ENCODE data around the gene TMEM185A.

TMEM185A gene

DNA sequence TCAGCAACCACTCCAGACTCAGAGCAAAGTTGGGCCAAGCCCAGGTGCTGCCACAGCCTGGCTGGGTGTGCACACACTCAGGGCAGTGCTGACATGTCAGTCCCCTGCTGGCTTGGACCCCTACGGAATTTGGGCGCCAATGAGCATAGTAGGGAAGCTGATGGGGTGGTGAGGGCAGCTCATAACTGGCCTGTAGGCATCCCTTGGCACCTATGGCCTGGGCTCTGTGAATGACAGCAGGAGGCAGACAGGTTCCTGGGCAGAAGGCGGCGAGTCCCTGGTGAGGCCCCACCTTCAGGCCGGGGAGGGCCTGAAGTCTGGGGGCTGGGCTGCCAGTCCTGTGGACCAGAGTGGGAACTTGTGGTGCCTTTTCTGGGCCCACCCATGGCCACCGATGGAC, 15.9 kb upstream of the TMEM185A start:
- no peaks in the 10 kb centered on the region for H3K36me3 ChIP-seq (replicated peaks; ENCODE audit: insufficient read depth, low read length)
- H3K79me2 ChIP-seq (ENCODE audit: low read length), result no peaks in the 10 kb centered on the region
- DNase-seq, result no peak
- TF ChIP-seq, protein P1, sequence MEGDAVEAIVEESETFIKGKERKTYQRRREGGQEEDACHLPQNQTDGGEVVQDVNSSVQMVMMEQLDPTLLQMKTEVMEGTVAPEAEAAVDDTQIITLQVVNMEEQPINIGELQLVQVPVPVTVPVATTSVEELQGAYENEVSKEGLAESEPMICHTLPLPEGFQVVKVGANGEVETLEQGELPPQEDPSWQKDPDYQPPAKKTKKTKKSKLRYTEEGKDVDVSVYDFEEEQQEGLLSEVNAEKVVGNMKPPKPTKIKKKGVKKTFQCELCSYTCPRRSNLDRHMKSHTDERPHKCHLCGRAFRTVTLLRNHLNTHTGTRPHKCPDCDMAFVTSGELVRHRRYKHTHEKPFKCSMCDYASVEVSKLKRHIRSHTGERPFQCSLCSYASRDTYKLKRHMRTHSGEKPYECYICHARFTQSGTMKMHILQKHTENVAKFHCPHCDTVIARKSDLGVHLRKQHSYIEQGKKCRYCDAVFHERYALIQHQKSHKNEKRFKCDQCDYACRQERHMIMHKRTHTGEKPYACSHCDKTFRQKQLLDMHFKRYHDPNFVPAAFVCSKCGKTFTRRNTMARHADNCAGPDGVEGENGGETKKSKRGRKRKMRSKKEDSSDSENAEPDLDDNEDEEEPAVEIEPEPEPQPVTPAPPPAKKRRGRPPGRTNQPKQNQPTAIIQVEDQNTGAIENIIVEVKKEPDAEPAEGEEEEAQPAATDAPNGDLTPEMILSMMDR (IDR thresholded peaks at IDR 0.05; ENCODE audit: low read length), result no peak
- no peak for TF ChIP-seq EZH2phosphoT487 (IDR thresholded peaks at IDR 0.05; ENCODE audit: low read length)
- TF ChIP-seq EZH2 (optimal IDR thresholded peaks at IDR 0.05; ENCODE audit: low read depth, low read length), result no peak
- no peaks in the 10 kb centered on the region for H3F3A ChIP-seq (ENCODE audit: insufficient read depth, low read length)
- H3K9ac ChIP-seq (ENCODE audit: low read length), result no peak overlapping the region
- no peaks in the 10 kb centered on the region for H3K9me3 ChIP-seq (replicated peaks; ENCODE audit: insufficient read depth, low read length)
- H3K4me3 ChIP-seq (ENCODE audit: low read length), result no peak overlapping the region
- H3K27ac ChIP-seq (ENCODE audit: low read length), result no peak overlapping the region
- H2AFZ ChIP-seq (ENCODE audit: low read length), result no peak overlapping the region
- H3K4me2 ChIP-seq (ENCODE audit: low read depth, low read length), result no peak overlapping the region
- no peaks in the 10 kb centered on the region for H3K27me3 ChIP-seq (replicated peaks; ENCODE audit: insufficient read depth, low read length)
- no peaks in the 10 kb centered on the region for H4K20me1 ChIP-seq (ENCODE audit: insufficient read depth, low read length)
- no peaks in the 10 kb centered on the region for H3K9me2 ChIP-seq (replicated peaks; ENCODE audit: insufficient read depth, low read length)
- H3K4me1 ChIP-seq (ENCODE audit: low read length), result no peaks in the 10 kb centered on the region

DNA sequence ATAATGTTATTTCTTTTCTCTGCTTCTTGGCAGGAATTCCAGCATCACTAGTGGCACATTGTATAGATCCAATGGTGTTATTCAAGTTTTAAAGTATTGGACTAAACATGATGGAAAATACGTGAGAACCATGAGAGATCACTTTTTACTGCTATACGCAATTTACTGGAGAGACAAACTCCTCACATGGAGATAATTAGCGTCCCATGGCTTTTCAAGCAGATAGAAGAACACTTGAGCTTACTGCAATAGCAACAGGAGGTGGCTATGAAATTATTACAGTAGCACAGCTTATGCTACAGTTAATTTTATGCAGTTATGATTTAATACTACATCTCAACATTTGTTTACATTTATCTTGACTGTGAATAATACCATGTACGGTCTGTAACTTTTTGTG, 11.9 kb upstream of the TMEM185A start:
- H3K9ac ChIP-seq (ENCODE audit: low read length), result no peak overlapping the region
- H3K4me2 ChIP-seq (ENCODE audit: low read depth, low read length), result no peak overlapping the region
- no peaks in the 10 kb centered on the region for H4K20me1 ChIP-seq (ENCODE audit: insufficient read depth, low read length)
- no peak overlapping the region for H2AFZ ChIP-seq (ENCODE audit: low read length)
- H3K79me2 ChIP-seq (ENCODE audit: low read length), result no peaks in the 10 kb centered on the region
- TF ChIP-seq EZH2phosphoT487 (IDR thresholded peaks at IDR 0.05; ENCODE audit: low read length) (no peak), EZH2 (optimal IDR thresholded peaks at IDR 0.05; ENCODE audit: low read depth, low read length) (no peak)
- TF ChIP-seq, protein P1 (IDR thresholded peaks at IDR 0.05; ENCODE audit: low read length), result no peak
- no peaks in the 10 kb centered on the region for H3K27me3 ChIP-seq (replicated peaks; ENCODE audit: insufficient read depth, low read length)
- DNase-seq, result no peak
- H3K4me3 ChIP-seq (ENCODE audit: low read length), result no peak overlapping the region
- no peaks in the 10 kb centered on the region for H3K9me3 ChIP-seq (replicated peaks; ENCODE audit: insufficient read depth, low read length)
- no peaks in the 10 kb centered on the region for H3K4me1 ChIP-seq (ENCODE audit: low read length)
- no peak overlapping the region for H3K27ac ChIP-seq (ENCODE audit: low read length)
- no peaks in the 10 kb centered on the region for H3F3A ChIP-seq (ENCODE audit: insufficient read depth, low read length)
- no peaks in the 10 kb centered on the region for H3K9me2 ChIP-seq (replicated peaks; ENCODE audit: insufficient read depth, low read length)
- H3K36me3 ChIP-seq (replicated peaks; ENCODE audit: insufficient read depth, low read length), result no peaks in the 10 kb centered on the region

DNA sequence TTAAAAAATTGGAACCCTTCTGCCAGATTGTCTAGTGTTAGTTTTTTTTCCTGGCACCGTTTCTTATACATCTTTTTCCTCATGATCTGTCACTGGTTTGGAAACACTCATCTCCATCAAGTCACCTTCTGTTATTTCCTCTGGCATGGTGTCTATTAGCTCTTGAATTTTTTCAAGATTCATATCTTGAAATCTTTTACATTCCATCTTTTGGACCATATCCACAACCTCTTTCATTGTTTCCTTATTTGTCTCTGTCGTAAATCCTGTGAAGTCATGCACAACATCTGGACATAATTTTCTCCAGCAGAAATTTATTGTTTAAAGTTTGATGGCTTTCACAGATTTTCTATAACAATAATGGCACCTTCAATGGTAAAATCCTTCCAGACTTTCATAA, 10.2 kb upstream of the TMEM185A start:
- no peaks in the 10 kb centered on the region for H3K9me3 ChIP-seq (replicated peaks; ENCODE audit: insufficient read depth, low read length)
- no peak overlapping the region for H3K4me2 ChIP-seq (ENCODE audit: low read depth, low read length)
- no peaks in the 10 kb centered on the region for H3K79me2 ChIP-seq (ENCODE audit: low read length)
- no peak overlapping the region for H3K4me3 ChIP-seq (ENCODE audit: low read length)
- no peak overlapping the region for H2AFZ ChIP-seq (ENCODE audit: low read length)
- TF ChIP-seq, protein P1 (IDR thresholded peaks at IDR 0.05; ENCODE audit: low read length), result no peak
- TF ChIP-seq EZH2phosphoT487 (IDR thresholded peaks at IDR 0.05; ENCODE audit: low read length) (no peak), EZH2 (optimal IDR thresholded peaks at IDR 0.05; ENCODE audit: low read depth, low read length) (no peak)
- no peaks in the 10 kb centered on the region for H4K20me1 ChIP-seq (ENCODE audit: insufficient read depth, low read length)
- no peaks in the 10 kb centered on the region for H3K36me3 ChIP-seq (replicated peaks; ENCODE audit: insufficient read depth, low read length)
- no peaks in the 10 kb centered on the region for H3K4me1 ChIP-seq (ENCODE audit: low read length)
- H3K27me3 ChIP-seq (replicated peaks; ENCODE audit: insufficient read depth, low read length), result no peaks in the 10 kb centered on the region
- no peak for DNase-seq
- H3F3A ChIP-seq (ENCODE audit: insufficient read depth, low read length), result no peaks in the 10 kb centered on the region
- no peak overlapping the region for H3K9ac ChIP-seq (ENCODE audit: low read length)
- H3K9me2 ChIP-seq (replicated peaks; ENCODE audit: insufficient read depth, low read length), result no peaks in the 10 kb centered on the region
- no peak overlapping the region for H3K27ac ChIP-seq (ENCODE audit: low read length)
